HG03457 (cell line): ENCODE data around the gene PLCB1.

Source experiments
- ATAC-seq: cut with Tn5 transposase; IDR thresholded peaks from one replicate; pipeline ENCODE4 v1.9.1; 2021; ENCODE audit warnings: moderate number of reproducible peaks; ENCODE audit not compliant: unreplicated experiment

PLCB1 gene

DNA sequence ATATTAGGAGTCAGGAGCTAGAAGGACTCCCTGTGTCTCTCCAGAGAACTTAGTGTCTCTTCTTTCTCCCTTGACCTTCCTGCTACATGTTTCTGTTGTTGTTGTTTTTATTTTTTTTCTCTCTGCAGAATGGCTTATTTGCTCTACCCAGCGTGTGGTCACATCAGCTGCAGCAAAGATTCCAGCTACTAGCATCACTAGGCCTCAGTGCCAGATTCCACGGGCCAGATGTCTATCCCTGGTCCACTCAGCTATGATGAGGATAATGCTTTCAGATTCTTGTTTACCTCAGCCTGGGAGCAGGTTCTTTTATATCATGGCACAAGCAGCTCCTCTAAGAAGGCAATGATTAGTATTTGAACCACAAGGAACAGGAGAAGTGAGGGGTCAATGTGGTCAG is 110.0 kb downstream of the PLCB1 start:
- ATAC-seq, result no peak

DNA sequence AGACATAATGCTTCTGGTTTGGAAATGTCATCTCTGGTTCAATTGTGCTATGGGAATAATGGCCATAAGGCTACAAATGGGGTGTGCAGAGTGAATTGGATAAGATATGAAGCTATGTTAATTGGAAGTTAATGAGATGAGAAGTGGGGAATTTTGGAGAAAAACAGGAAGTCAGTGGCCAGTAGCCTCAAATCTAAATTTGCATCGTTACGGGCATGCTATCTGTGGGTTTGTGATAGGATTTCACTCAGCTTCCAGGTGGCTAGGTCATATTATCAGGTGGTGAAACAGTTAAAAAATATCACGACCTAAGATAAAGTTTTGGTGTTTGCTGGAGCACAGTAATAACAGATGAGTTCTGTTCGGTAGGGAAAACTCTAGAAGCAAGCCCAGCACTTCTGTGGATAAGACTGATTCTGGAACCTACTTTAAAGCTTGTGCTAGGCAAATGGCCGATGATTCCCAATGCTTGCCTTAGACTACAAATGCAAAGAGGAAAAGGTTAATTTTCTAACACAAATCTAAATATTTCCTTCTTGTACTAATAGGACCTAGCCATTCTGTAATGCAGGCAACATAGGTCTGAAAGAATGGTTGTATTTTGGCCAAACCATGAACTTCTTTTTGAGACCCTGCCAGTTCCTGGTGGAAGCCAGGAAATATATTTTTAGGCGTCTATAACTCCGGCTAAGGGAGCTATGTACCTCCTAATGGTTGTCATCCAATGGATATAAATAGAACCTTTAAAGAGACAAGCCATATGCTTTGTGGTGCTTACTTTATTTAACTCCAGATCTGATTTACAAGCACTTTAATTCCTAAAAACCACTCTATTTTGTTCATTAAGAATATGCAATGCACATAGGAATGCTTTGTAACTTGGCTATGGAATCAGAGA is 111.0 kb downstream of the PLCB1 start:
- ATAC-seq, result no peak

DNA sequence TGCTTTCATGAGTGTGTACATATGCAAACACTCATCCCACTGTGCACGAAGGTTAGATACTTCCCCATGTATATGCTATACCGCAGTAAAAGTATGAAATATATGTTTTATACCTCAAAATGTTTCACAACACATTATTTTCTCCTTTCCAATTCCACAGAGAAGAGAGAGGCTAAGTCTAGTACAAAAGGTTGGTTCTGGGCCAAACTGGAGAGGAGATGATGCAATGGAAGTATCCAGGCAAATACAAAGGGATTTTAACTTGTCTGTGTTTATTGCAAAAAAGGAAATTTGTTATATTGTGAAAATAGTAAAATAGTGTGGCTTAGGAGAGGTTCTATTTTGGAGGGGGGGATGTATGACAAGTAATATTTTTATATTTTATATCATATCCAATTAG is 112.6 kb downstream of the PLCB1 start:
- ATAC-seq, result no peak

DNA sequence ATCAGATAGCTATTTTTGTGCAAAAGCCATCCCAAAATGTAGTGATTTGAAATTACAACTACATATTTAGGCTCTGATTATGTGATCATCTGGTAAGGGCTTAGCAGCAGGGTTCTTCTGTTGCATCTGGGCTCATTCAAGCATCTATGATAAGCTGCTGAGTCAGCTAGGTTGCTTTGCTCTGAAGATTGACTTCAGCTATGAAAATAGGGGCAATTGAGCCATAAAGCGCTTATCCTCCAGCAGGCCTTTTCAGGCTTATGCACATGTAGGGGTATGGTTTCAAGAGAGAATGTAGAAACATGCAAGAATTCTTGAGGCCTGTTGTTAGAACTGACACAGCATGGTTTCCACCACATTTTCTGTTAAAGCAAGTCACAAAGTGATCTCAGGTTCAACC is 114.1 kb downstream of the PLCB1 start:
- no peak for ATAC-seq

DNA sequence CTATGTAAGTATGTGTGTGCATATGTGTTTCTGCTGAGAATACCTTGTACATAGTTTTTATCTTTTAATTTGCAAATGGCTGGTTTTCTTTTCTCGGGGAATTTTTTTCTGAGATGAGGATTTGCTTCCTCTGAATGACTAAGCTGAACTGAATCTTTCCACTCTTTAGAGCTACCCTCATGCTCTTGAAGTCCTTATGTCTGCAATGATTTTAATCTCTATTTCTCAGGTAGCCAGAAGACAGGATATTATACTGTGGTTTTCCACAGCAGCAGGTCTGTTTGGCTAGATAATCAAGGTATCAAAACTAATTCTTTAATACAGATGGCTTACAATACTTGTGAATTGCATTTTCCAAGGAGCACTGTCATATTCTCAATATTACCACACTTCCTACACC is 114.7 kb downstream of the PLCB1 start:
- no peak for ATAC-seq

DNA sequence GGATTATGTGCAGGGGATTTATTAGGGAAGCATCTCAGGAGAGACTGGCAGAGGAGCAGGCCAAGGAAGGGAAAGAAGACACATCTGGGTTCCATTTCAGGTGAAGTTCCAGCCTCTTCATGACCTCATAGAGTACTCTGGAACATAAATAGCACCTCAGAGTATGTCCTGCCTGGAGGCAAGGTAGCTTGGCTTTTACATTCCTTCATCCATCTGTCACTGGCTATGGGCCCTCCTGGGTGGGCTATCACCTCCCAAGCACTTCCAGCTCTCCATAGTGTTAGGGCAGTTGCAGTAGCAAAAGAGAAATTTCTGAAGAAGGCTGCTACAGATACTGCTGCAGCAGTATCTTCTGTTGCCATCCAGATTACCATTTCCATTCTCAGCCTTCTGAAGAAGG is 116.0 kb downstream of the PLCB1 start:
- ATAC-seq, result no peak

DNA sequence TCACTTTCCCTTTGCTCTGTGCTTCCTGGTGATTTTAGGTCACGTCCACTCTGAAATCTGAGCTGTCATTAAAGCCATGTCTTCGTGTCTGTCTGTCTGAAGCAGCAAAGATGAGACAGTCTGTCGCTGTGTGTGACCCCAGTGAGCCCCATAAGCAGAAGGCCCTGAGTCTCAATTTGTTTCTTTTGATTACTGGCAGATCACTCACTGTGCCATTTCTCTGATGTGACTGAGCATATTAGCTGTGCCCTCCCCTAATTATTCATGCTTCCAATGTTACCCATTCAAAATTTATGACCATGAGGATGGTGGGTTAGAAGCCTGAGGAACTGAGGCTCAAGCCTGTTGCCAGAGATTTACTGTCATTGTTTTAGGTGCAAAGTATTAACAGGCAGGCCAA is 117.6 kb downstream of the PLCB1 start:
- ATAC-seq, result no peak

DNA sequence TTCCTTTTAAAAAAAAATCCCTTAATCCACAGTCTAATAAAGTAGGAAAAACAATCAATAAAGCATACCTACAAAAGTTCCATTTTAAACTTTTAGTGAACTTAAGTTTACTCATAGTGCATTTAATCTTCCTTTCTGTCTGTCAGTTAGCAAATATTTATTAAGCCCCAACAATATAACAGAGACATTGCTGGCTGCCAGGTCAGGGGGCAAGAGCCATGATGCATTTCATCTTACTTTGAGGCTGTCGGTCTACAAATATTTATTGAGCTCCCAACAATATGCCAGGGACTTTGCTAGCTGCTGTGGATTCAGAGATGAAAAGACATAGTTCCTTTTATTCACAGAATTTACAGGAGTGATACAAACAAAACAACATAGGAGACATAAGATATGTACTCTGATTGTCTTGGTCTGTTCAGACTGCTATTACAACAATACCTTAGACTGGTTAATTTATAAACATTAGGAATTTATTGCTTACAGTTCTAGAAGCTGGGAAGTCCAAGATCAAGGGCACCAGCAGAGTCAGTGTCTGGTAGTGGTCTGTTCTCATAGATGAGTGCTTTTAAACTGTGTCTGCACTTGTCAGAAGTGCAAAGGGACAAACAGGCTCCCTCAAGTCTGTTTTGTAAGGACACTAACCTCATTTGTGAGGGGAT is 118.6 kb downstream of the PLCB1 start:
- ATAC-seq, result no peak

DNA sequence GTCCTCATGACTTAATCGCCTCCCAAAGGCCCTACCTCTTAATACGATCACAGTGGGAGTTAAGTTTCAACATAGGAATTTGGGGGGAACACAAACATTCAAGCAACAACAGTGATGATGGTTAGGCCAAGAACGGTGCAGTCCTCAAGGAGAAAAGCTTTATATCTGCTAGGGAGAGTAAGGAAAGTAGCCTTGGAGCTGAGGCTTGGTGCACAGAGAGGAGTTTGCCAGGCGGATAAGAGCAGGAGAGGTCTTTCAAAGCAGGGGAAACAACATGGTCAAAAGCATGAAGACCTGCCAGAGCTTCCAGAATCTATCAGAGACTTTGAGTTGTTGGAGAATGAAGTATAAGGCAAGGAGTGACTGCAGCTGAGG is 119.1 kb downstream of the PLCB1 start:
- ATAC-seq, result no peak

DNA sequence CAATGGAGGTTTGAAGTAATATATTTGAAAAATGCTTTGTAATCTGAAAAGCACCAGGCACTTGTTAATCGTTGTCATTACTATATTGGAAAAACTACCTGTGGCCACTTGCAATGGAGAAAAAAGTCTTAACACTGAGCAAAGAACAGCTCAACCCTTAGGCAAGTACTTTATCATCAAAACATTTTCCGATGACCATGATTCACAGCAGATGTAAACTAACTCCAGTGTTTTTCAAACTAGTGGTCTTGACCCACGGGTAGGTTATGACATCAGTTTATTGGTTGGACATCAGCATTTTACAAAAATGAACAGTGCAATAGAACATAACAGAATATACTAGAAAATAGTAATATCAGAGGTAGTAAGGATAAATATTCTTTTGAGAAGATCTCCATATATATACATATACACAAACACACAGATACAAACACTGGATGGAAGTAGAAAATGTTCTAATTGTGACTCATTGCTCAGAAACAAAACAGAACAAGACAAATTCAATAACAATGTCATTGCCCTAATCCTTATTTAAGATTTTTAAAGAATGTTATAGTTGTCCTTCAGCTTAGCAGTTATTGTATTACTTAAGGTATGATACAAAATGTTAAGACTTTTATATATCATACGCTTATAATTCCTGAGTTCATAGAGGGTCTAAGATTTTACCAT is 123.0 kb downstream of the PLCB1 start:
- no peak for ATAC-seq

DNA sequence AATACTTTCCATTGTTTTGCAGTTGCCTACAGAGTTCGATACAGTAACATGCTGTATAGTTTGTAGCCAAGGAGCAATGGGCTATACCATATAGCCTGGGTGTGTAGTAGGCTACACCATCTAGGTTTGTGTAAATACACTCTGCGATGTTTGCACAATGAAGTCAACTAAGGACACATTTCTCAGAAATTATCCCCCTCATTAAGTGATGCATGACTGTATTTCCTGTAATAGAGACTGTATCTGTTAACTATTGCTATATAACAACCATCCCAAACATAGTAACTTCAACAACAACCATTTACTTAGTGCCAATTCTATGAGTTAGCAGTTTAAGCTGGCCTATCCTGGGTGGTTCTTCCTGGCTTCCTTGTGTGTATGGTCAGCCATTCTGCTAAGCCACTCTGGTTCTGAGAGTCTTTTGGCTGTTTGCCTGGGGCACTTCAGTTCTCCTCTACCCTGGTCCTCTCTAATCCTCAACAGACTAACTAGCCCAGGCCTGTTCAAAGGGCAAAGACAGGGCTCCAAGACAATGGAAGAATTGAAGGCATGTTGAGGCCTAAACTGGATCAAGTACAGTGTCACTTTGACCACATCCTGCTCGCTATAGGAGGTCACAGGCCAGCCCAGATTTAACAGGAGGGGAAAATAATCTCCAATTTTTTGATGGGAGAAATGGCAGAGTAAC is 124.0 kb downstream of the PLCB1 start:
- no peak for ATAC-seq

DNA sequence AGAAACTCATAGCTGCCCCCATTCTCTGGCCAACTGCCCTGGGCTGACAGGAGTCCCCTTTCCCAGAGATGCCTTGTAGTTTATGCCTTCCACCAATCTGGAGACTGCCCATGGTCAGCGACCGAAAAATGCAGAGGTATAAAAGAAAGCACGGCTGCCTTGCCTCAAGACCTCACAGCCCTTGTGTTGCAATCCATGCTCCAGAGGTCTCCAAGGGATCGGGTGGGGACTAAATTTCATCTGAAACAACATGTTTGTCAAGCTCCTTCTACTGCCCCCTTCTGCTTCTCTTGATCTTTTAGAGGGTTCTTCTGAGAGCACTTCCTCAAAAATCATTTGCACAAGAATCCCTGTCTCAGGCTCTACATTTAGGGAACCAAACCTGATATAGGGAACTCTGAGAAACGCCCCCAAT is 128.8 kb downstream of the PLCB1 start:
- ATAC-seq, result no peak

DNA sequence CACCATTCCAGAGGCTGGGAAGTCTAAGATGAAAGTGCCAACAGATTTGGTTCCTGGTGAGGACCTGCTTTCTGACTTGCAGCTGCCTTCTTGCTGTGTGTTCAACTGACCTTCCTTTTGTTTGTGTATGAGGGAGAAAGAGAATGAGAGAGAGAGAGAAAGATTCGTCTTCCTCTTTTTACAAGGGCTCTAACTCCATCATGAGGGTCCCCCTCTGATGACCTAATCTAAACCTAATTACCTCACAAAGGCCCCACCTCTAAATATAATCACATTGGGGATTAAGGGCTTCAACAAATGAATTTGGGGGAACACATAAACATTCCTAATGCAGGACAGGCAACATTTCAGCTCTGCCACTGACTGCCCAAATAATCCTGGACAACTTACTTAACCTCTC is 130.7 kb downstream of the PLCB1 start:
- no peak for ATAC-seq

DNA sequence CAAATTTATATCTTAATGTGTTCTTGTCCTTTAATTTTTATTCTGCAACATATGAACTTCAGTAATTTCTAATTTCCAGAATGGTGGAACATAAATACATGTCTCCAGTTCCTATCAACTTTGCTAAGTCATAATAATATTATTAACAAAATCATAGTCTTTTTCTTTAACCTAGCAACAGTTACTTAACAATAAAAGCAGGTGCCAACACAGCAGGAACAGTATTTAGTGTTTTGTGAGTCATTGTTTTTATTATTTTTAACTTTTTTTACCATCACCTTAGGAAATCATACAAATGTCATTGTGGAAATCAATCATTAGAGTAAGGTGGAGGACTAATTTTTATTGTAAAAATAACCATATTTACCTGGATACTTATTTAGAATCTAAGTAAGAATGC is 133.5 kb downstream of the PLCB1 start:
- ATAC-seq, result no peak

DNA sequence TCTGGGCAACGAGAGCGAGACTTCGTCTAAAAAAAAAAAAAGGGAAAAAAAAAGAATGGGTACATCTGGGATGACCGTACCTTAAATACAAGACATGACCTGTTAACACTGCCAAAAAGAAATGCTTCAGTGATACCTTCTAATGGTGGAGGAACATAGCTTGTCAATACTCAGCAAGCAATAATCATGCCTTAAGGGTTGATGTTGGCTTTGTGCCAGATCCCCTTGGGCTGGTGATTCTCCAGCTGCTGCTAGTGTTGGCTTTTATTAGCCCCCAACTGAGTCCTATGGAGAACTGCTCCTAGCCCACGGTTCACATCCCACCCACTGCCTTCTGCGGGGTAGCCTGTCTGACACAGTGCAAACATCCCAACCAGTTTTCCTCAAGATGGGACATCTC is 134.9 kb downstream of the PLCB1 start:
- ATAC-seq, result no peak

DNA sequence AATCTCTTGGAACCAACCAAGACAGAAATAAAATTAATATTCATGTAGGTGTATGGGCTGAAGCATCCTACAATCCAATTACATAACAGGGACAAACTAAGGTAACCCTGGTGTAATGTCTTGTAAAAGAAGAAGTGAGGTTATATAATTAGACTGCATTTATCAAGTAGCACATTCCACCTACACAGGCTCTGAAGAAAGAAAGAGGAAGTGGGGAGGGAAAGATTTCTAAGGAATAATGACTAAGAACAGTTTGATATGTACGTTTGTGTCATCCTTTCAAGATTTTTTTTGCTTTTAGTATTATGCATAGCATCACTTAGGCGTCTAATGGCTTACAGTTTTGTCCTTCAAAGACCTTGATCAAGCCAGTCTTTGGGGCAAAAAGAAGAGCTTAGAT is 139.7 kb downstream of the PLCB1 start:
- ATAC-seq, result no peak

DNA sequence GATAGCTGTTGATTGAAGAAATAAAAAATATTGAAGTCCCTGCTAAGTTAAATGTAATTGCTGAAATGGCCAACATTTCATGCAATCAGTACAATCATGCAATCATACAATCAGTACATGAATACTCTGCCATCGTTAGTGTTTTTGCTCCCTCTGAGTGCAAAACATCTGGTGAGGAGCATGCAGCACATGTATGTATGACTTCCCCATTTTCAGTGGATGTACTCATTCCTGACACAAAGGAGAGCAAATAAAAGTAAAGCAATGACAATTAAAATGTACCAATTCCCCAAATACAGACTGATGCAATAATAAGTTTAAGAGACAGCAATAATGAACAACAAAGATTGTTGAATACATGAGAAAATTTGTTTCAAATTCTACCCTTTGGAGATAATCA is 140.7 kb downstream of the PLCB1 start:
- ATAC-seq, result no peak

DNA sequence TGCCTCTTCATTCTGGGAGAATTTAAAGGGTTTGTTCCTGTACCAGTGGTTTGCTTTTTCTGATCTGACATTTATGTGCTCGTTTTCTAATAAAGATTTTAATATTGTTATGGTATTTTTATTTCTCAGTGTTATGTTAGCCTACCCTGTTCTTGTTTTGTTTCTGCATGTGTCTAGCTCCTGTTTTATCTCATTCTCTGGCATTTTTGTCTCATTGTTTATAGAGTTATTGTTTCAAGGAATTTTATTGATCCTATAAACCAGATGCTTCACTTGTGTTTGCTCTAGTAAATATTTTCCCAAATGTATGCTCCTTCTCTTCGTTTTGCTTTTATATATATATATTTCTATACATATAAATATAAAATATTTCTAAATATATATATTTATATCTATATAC is 152.8 kb downstream of the PLCB1 start:
- ATAC-seq, result no peak

DNA sequence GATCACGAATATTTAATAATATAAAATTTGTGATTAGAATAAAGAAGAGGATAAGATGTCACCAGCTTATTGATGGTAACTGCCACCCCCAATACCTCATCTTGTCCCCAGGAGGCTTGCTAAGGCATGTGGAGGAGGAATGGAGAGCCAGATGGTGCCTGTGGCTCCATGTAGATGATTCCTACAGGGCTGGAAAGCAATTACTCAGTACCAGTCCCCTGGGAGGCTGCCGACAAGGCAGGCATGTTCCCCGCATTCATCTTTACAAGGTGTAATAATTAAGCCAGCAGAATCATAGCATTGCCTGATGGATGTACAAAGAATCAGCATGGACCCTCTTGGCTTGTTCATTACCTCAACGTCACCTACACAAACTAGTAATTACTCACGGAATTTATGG is 155.3 kb downstream of the PLCB1 start:
- ATAC-seq, result no peak

DNA sequence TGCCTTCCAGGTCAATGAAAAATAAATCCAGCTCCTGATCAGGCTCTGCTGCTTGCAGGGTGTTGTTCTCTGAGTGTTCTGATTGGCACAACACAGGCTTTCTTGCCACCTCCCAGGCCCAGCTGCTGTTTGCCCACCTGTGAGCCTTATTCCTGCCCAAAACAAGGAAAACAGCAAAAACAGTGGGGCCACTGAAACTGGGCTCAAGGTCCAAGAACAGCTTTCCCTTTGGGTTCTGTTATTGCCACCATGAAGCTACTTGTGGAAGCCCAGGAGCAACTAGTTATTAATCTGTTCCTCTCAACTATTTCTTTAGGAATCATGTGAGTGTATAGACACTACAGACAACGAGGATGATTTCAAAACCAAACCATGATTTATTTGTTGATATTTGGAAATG is 159.1 kb downstream of the PLCB1 start:
- no peak for ATAC-seq

DNA sequence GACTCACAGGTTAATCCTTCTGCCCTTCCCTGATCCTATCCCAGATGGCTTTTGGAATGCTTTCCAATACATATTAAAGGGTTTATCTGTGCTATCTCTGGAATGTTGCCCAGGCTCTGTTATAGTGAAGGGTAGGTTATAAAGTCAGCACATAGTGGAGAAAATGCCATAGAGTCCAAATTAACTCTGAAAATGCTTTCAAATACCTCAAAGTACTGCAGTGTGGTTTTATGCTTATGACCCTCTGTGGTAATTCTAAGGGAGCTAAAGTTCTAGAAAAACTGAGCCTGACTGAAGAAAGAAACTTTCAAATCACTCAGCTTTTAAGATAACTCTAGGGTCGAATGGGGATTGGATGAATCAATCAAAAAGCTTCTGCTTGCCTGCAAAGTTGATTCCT is 159.8 kb downstream of the PLCB1 start:
- no peak for ATAC-seq

DNA sequence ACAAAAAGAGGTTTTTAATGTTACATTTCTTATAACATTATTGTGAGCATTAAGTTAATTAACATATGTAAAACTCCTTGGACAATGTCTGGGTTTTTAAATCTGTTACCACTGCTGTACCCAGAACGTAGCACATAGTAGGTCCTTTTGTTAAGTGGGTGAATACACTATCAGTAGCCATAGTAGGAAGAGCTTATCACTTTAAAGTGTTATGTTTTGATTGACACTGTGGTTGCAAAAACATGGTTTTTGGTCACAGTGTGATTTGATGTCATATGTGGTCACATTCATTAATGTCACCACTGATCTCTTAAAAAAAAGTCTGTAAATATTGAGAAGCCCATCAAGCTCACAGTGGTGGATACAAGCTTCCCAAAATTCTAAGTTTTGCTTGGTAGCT is 160.7 kb downstream of the PLCB1 start:
- no peak for ATAC-seq
